ENCODE measurements around the gene CILP2.

CILP2 gene

GRCh38 chr19:19532806-19533701, 5.0 kb upstream of the CILP2 start (continued):
- no peak for TF ChIP-seq ZNF274 (IDR thresholded peaks at IDR 0.05; ENCODE audit: low read length)
- TF ChIP-seq ZNF274 (tag by site-specific recombination; IDR thresholded peaks at IDR 0.05; ENCODE audit: borderline replicate concordance), result no peak
- TF ChIP-seq ZNF513 (tag by site-specific recombination; IDR thresholded peaks at IDR 0.05), result no peak; the same call in 1 of the 2 replicates
- TF ChIP-seq ZNF555 (tag by site-specific recombination; conservative IDR thresholded peaks at IDR 0.05), result no peak
- no peak for TF ChIP-seq ZNF560 (tag by site-specific recombination; IDR thresholded peaks at IDR 0.05; ENCODE audit: borderline replicate concordance)
- no peak for TF ChIP-seq ZNF645 (tag by site-specific recombination; IDR thresholded peaks at IDR 0.05)
- TF ChIP-seq ZNF843 (tag by site-specific recombination; IDR thresholded peaks at IDR 0.05), result no peak
- TF ChIP-seq ZNF280C (tag by site-specific recombination; IDR thresholded peaks at IDR 0.05), result no peak
- TF ChIP-seq ZNF521 (tag by site-specific recombination; IDR thresholded peaks at IDR 0.05), result no peak
- TF ChIP-seq TCF7L2 (IDR thresholded peaks at IDR 0.05; ENCODE audit: borderline replicate concordance, low read depth, low read length), result no peak
- TF ChIP-seq ZNF501 (tag by site-specific recombination; IDR thresholded peaks at IDR 0.05), result no peak
- peak; percentile 49; the same call in 1 of the 2 replicates for TF ChIP-seq PRDM1 (tag by site-specific recombination; IDR thresholded peaks at IDR 0.05)
- no peak for TF ChIP-seq KLF9 (tag by site-specific recombination; IDR thresholded peaks at IDR 0.05; ENCODE audit: low read depth)
- no peak for TF ChIP-seq ZNF639 (tag by site-specific recombination; IDR thresholded peaks at IDR 0.05)
- no peak for TF ChIP-seq ZNF701 (tag by site-specific recombination; IDR thresholded peaks at IDR 0.05)
- no peak for TF ChIP-seq ZNF133 (tag by site-specific recombination; IDR thresholded peaks at IDR 0.05)
- no peak for TF ChIP-seq SETDB1 (IDR thresholded peaks at IDR 0.05; ENCODE audit: insufficient read length, low read length)
- TF ChIP-seq ZNF692 (tag by site-specific recombination; IDR thresholded peaks at IDR 0.05), result no peak
- no peak for TF ChIP-seq FEZF1 (tag by site-specific recombination; IDR thresholded peaks at IDR 0.05)
- peak; percentile 27; the same call in 1 of the 2 replicates for TF ChIP-seq PATZ1 (tag by site-specific recombination; IDR thresholded peaks at IDR 0.05)
- no peak for TF ChIP-seq ZIC2 (tag by site-specific recombination; IDR thresholded peaks at IDR 0.05)
- no peak for TF ChIP-seq ZNF610 (tag by site-specific recombination; IDR thresholded peaks at IDR 0.05; ENCODE audit: borderline replicate concordance)
- peak; percentile 92 for TF ChIP-seq EGR2 (tag by site-specific recombination; IDR thresholded peaks at IDR 0.05; ENCODE audit: low read depth)
- no peak for TF ChIP-seq ZNF350 (tag by site-specific recombination; IDR thresholded peaks at IDR 0.05)
- TF ChIP-seq ZNF654 (tag by site-specific recombination; IDR thresholded peaks at IDR 0.05; ENCODE audit: low read depth), result no peak
- no peak for TF ChIP-seq ZNF140 (tag by site-specific recombination; IDR thresholded peaks at IDR 0.05)
- TF ChIP-seq ZNF148 (tag by site-specific recombination; IDR thresholded peaks at IDR 0.05; ENCODE audit: borderline replicate concordance), result no peak
